Erythroblast (primary cell): ENCODE results near the gene ZNF525.
"Not testable (repeated sequence)": the region's sequence is repeated elsewhere in the genome, so short reads cannot be mapped to it uniquely, and the experiment has no call there.

ENCODE experiments used
- DNase-seq, 2 experiments: peaks; one replicate each; lab custom pipeline; 2025; lab: John Stamatoyannopoulos, UW
- GATA1 ChIP-seq: IDR thresholded peaks from 2 replicates; pipeline ENCODE4 v1.6.1; 2011; ENCODE audit warnings: low read depth, mild to moderate bottlenecking, control low read depth, low read length, moderate library complexity
- POLR2A ChIP-seq: IDR thresholded peaks from 2 replicates; pipeline ENCODE4 v1.6.1; 2011; ENCODE audit warnings: mild to moderate bottlenecking, low read length

Gene ZNF525

DNA sequence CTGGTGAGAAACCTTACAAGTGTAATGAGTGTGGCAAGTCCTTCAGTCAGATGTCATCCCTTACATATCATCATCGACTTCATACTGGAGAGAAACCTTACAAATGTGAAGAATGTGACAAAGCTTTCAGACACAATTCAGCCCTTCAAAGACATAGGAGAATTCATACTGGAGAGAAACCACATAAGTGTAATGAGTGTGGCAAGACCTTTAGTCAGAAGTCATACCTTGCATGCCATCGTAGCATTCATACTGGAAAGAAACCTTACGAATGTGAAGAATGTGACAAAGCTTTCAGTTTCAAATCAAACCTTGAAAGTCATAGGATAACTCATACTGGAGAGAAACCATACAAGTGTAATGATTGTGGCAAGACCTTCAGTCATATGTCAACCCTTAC lies 15.9 kb downstream of the ZNF525 start:
- DNase-seq: no peak
- TF ChIP-seq GATA1 (no peak), POLR2A (no peak)

DNA sequence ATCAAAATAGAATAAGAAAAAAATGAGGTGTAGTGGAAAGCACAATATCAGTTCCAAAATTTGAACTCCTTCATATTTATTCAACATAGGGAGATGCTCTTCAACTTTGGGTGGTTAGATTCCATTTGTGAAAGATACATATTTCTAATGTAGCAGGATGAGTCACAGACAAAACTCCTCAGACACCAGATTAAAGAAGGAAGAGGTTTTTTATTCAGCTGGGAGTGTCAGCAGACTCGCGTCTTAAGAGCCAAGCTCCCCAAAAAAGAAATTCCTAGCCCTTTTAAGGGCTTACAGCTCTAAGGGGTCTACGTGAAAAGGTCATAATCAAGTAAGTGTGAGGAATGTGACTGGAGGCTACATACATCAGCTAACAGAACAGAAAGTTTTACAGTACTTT lies 22.7 kb downstream of the ZNF525 start:
- DNase-seq: no peak
- no peak for TF ChIP-seq GATA1
- TF ChIP-seq POLR2A: no peak

DNA sequence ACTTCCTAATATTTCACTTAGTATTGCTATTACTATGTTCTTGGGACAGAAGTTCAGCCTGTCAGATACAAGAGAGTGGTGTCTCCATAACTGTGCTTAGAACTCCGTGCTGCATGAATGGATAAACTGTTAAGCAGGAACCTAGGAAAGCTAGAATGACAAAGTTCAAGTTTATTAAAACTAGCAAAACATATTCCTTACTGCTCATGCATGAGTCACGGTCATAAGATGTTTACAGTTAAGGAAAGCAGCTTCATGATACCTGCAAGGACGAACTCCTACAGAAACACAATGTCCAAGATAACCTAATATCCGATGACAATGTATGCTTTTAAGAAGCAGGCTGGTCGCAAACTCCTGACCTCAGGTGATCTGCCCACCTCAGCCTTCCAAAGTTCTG lies 23.4 kb downstream of the ZNF525 start:
- TF ChIP-seq POLR2A (no peak), GATA1 (no peak)
- DNase-seq: no peak

DNA sequence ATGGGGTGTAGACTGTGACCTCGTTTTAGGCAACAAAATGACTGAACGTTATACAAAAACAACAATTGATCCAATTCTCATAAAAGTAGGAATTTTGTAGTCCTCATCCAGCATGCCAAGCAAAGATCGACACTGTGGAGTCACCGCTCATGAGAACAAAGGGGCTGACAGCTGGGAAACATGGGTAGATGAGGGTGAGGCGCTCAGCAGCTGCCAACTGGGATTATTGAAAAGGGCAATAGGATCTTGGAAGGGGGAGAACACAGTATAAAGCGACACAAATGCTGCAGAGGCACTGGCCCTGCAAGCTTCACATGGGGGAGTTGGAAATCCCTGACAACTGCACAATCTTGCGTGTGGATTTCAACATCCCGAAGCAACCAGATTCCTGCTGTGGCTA lies 24.1 kb downstream of the ZNF525 start:
- TF ChIP-seq GATA1: no peak
- TF ChIP-seq POLR2A: no peak
- DNase-seq: no peak

DNA sequence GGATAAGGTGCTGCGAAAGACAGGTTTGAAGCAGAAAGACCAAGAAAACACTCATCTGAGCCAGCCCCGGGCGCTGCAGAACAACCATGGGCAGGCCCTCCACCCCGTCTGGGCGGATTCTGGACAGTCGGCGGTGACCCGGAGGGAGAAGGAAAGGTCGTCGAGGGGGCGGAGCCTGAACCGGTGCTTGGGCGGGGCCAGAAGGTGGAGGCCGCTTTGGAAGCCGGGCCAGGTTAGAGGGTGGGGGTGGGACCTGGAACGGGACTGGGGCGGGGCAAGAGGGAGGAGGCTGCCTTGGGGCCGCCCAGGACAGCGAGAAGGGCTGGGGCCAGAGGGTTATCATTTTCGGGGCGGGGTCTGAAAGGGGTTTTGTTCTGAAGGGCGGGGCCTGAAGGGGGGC lies 24.5 kb downstream of the ZNF525 start:
- TF ChIP-seq POLR2A: no peak
- no peak for TF ChIP-seq GATA1
- no peak for DNase-seq

DNA sequence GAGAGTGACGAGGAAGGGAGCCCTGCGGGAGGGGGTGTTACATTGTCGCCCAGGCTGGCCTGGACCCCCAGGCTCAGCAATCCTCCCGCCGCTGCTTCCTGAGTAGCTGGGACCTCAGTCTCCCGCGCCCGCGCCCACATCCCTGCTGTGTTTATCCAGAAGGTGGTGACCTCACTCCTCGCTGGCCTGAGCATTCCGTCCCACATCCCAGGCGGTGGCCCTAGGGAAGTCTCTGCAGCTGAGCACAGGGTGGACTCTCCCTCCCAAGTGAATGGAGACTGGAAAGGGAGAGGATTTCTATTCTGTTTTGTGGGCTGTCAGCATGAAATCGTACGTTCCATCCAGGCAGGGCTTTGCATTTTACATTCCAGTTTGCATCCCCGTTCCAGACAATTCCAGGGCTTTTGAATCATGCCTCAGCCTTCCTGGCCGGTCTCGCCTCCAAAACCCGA lies 29.0 kb downstream of the ZNF525 start:
- TF ChIP-seq GATA1: no peak
- TF ChIP-seq POLR2A: no peak
- no peak for DNase-seq

DNA sequence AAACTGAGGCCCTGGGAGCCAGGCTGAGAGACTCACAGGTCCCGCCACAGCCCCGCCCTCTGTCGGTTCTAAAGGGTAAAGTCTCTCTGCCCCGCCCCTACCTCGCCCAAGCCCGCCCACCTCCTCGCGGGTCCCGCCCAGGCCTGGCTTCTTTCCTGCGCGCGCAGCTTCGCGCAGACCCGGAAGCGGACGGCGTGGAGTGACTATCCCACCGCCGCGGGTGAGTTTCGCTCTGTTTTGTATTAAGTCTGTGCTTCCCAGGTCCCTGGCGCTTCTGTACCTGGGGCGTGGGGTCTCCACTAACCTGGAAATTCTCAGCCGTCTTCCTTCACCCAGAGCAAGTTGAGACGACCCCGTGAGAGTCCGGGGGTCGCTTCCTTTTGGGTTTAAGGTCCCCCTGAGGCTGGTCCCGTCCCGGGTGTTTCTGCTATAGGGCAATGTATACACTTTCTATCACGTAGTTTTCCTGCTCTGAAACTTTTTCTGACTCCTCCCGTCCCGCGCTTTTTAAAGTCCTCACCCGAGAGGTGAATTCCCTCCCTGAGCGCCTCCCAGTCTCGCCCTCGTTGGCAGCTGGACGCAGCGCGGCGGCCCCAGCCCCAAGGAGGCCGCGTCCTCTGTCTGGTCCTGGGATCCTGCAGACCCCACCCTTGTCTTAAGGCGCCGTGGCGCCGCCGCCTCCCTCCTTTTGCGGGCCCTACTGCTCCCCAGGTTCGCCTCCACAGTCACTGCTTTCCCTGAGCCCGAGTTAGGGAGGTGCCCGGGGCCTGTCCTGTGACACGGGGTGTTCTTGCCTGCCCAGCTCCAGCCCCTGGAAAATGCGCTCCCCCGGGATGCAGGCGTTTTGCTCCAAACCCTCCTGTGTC lies 29.7 kb downstream of the ZNF525 start, which contains the start of gene ZNF765:
Gene ZNF765 (plus strand): TSS at position 176 of the 866 bp plus-strand sequence. CDS start 2,867 bp downstream, outside the sequence.
- peak; percentile 93 to 96 for DNase-seq
- TF ChIP-seq GATA1 (no peak), POLR2A (peak; percentile 71)

DNA sequence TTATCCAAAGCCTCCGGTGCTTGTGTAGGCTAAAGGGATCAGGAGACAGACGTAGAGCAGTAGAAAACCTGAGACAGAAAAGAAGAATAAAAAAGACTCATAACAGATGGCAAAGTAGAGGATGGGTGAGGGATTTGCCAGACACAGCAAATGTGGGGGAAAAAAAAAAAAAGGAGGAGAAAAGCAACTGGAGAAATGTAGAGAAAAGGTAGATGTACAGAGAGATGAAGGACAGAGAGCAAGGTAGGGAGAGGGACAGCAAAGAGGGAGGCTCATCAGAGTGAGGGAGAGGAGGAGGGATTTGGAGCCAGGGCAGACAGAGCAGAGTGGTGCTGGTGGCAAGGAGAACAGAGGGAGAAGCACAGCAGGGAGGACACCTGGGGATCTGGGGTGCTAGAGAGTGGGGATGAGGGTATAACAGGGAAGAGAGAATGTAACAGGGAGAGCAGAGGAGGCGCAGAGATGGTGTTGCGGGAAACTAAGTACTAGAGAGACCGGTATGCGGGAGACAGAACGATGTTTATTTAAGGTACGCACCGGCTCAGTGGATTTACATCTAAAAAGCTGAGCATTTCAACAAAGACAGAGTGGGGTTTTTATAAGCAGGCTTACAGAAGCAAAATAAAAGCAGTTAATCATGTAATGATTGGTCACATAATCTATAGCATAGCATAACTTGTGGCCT lies 30.5 kb downstream of the ZNF525 start:
- DNase-seq: peak in 1 of 2 experiments; percentile 34

DNA sequence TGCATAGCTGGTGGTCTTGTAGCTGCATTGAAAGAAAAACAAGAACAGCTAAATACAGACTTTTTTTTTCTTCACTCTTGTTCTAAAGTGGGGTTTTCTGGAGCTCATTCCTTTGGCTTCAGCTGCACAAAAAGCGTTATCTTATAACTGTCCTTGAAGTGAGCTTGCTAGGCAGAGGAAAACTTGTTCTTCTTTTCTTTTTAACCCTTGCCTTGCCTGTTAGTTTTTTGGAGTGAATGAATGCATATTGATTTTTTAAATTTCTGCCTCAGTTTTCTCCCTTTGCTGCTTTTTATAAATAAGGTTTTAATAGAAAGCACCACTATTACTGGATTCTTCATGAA lies 31.0 kb downstream of the ZNF525 start:
- DNase-seq: peak in 1 of 2 experiments; percentile 34
- no peak for TF ChIP-seq POLR2A
- no peak for TF ChIP-seq GATA1

DNA sequence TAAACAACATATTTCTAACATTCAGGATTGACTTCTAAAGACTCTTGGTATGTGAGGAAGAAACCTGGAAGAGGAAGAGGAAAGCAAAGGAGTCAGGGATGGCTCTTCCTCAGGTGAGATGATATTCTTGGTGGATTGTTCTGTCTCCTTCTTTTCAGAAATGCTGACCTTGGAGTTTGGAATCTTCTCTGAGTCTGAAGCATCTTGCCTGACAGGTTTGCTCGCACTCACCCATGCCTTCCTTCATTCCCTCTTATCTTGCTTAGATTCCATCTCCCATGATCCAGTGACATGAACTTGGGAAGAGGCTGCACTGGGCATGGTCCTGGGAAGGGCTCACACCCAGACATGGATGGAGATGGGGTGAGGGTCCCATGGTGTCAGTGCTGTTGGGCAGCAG lies 32.4 kb downstream of the ZNF525 start:
- DNase-seq: not testable (repeated sequence)

DNA sequence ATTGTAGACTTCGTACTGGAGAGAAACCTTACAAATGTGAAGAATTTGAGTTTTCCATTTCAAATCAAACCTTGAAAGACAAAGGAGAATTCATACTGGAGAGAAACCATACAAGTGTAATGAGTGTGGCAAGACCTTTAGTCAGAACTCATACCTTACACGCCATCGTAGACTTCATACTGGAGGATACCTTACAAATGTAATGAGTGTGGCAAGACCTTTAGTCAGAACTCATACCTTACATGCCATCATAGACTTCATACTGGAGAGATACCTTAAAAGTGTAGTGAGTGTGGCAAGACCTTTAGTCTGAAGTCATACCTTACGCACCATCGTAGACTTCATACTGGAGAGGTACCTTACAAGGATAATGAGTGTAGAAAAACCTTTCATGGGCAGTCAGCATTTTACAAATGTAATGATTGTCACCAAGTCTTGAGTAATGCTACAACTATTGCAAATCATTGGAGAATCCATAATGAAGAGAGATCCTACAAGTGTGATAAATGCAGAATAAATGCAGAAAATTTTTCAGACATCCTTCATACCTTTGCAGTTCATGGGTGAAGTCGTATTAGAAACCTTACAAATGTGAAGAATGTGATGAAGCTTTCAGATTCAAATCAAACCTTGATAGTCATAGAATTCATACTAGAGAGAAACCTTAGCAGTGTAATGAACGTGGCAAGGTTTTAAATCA lies 44.1 kb downstream of the ZNF525 start:
- no peak for TF ChIP-seq POLR2A
- TF ChIP-seq GATA1: no peak
- no peak for DNase-seq

DNA sequence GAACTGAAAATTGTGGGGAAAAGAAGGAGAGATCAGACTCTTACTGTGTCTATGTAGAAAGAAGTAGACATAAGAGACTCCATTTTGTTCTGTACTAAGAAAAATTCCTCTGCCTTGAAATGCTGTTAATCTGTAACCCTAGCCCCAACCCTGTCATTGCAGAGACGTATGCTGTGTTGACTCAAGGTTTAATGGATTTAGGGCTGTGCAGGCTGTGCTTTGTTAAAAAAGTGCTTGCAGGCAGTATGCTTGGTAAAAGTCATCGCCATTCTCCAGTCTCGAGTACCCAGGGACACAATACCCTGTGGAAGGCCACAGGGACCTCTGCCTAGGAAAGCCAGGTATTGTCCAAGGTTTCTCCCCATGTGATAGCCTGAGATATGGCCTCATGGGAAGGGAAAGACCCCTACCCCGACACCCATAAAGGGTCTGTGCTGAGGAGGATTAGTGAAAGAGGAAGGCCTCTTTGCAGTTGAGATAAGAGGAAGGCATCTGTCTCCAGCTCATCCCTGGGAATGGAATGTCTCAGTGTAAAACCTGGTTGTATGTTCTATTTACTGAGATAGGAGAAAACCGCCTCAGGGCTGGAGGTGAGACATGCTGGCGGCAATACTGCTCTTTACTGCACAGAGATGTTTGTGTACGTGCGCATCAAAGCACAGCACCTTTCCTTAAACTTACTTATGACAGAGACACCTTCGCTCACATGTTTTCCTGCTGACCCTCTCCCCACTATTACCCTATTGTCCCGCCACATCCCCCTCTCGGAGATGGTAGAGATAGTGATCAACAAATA lies 55.2 kb downstream of the ZNF525 start:
- not testable (repeated sequence) for DNase-seq

DNA sequence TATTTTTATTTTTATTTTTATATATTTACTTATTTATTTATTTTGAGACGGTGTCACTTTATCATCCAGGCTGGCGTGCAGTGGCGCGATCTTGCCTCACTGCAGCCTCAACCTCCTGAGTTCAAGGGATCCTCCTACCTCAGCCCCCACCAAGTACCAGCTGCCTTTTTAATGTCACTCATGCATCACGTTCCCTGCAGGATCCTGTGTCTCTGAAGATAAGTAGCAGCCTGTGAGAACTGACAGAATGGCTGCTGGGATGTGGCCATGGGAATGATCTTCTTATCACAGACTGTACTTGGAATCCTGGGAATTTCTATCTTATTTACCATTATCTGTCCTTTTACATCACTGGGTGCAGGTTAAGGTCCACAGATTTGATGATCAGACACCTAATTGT lies 57.0 kb downstream of the ZNF525 start:
- no peak for DNase-seq

DNA sequence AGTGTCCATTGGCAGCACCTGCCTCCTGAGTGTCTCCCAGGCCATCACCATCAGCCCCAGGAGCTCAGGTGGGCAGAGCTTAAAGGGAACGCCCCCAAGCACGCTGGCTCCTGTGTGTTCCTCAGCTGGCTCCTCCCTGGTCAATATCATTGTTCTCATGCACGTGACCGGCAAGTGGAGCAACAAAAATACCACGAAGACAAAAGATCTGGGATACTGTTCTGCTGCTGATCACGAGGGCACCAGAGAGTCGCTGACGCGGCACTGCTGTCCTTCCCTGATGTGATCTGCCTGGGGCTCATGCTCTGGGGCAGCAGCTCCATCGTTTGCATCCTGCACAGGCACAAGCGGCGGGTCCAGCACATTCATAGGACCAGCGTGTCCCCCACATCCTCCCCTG lies 57.6 kb downstream of the ZNF525 start:
- DNase-seq: not testable (repeated sequence)

More for the DNA sequence above, 57.0 kb downstream of the ZNF525 start:
- no peak for TF ChIP-seq POLR2A
- no peak for TF ChIP-seq GATA1

DNA sequence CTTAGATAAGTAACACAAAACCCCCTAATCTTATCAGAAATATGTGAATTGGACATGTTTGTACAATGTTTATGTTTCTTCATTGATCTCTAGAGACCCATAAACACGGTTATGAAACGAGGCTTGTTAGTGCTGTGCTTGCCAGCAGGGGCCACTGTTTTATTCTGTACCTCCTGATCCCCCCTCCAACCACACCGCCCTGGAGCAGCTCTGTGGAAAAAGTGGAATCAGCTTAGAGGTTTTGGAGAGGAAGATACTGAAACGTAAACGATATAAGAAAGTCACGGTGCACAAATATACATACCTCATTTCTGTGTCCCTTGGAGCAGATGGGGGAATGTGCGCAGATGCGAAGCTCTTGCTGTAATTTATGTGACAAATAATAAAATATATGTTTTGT lies 58.2 kb downstream of the ZNF525 start:
- DNase-seq: not testable (repeated sequence)
